ENCODE data around the gene ITM2A.

Gene ITM2A

DNA sequence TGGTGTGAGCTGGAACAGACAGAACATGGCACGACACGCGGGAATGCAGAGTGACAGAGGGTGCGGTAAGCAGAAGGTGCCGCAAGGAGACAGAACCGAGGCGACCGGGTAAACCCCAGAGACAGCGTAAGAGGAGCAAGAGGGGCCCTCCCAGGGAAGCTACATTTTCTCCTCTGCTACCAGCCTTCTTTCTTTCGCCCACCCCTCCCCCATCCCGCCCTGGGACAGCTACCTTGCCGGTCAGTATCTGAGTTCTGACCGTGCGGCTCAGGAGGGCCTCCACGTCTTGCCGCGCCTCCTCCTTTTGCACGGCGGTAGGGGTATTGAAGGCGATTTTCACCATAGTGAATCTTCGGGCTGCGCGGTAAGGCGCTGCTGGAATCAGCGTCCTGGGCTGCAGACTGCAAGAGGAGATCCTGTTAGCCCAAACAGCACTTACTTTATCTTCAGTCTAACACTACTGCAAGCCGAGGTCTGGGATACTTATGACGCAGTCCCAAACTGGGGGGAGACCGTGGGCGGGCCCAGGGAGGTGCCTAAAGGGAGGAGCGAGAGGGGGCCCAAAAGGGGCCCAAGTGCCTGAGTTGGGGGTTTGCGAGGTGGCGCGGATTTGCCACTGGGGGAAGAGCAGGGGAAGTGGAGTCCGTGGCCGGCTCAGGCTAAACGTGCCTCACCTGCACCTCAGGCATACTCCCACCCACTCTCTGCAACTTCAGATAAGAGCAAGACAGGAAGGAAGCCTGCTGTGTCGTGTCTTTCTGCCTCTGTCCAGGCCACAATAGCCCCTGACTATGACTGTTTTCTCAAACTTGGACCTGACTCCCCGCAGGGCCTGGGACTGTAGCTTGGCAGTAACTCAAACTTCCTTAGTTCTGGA, at the start of gene ITM2A:
TSS of gene ITM2A (minus strand) at position 462 of the 877 bp plus-strand sequence. CDS start at position 343, 119 bp downstream.
- no peak for DNase-seq

DNA sequence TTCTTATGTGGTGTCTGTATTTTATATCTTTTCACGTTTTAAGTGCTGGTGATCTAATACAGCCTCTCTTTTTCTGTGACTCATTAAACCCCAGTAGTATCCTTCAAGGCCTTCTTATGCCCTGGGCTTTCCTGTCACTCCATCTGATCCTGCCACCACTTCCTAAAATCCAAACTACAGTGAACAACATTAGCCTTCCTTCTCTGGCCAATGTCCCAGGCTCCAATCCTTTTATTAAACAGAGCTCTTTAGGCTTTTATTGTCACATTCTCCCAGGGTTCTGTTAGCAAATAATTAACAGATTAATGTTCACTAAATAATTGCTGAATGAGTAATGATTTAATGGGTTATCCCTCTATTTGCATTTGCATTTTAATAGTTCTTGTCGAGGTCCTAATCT, 47.9 kb upstream of the ITM2A start:
- DNase-seq, result no peak

DNA sequence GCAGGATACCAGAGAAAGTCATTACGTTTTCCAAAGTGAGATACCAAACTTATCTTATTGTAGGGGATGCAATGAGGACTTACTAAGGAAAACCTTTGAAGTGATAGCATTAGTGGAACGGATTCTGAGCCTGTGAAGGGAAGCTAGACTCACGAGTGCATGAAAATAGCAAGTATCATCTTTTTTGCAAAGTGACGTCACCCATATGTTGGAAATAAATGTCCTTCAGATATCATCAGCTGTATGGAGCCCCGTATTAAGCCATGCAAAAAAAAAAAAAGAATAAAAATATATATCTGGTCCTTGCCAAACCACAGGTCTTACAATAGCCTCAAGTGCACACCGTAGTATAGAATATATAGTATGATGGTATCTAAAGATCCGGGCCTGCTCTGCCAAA, 46.8 kb upstream of the ITM2A start:
- no peak for DNase-seq

DNA sequence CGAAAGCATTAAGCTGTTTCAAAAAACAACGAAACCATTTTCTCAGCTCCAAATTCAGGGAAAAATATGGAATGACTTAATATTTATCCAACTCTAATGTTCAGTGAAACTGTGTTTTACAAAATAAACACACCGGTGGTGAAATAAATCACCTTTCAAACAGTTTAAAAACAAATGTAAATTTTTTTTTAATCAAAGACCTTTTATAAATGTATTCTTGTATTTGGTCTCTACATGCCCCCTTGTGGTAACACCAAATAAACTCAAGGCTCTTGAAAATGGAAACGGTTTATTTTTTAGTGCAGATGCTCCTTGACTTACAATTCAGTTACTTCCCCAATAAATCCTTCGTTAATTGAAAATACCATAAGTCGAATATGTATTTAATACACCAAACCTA, 45.8 kb upstream of the ITM2A start:
- DNase-seq, result no peak

DNA sequence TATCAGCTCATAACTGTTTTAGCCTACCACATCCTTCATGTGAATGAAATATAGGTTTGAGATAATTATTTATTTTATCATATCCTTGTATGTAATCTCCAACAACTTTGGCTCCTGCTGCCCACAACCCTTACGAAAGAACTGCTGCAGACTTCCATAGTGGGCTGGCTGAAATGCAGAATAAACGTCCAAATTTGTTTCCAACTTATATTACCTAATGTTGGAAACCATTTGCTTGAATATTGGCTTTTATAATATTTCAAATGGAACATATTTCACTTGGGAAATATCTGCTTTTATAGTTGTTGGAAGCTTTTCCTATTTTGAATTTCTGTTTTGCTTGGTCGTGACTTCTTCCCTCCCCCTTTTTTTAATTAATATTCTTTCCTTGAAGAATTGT, 45.0 kb upstream of the ITM2A start:
- DNase-seq, result no peak

DNA sequence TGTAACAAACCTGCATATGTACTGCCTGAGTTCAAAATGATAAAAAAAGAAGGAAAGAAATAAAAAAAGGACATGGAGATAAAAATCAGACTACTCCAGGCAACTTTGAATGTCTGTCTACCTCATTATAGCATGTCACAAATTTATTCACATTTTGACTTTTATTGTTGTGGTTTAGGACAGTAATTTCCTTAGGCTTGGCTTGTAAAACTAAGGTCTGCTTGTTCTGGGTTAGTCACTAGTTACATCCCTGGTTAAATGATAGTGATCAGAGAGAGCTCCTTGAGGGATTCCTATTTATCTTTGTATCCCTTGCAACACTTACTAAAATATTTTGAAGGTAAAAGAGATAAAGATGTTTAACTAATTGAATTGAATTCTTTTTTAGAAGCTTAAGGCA, 42.5 kb upstream of the ITM2A start:
- DNase-seq, result no peak

DNA sequence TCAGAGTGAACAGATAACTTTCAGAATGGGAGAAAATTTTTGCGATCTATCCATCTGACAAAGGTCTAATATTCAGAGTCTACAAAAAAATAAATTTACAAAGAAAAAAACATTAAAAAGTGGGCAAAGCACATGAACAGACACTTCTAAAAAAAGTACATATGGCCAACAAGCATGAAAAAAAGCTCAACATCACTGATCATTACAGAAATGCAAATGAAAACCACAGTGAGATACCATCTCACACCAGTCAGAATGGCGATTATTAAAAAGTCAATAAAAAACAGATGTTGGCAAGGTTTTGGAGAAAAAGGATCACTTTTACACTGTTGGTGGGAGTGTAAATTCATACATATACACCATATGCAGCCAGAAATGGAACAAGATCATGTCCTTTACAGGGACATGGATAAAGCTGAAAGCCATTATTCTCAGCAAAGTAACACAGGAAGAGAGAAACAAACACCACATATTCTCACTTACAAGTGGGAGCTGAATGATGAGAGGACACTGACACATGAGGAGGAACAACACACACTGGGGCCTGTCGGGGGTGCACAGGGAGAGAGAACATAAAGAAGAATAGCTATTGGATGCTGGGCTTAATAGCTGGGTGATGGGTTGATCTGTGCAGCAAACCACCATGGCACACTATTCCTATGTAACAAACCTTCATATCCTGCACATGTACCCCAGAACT, 41.6 kb upstream of the ITM2A start:
- DNase-seq, result no peak

DNA sequence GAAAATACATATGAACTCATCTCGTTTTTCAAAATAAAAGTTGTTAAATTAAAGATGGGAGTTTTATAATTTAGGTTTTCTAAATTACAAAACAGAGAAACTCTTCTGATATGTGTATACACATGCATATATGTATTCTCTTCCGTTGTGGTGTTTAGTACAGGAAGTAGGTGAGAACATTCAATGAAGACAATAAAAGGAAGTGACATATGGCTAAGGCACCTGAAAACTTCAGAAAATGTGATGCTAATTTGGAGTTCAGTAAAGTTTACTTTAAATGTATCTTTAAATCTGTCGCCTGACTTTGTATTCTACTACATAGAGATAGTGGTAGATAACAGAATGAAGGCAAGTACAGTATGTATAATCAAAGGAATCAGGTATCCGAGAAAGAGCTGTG, 33.5 kb upstream of the ITM2A start:
- DNase-seq, result no peak

DNA sequence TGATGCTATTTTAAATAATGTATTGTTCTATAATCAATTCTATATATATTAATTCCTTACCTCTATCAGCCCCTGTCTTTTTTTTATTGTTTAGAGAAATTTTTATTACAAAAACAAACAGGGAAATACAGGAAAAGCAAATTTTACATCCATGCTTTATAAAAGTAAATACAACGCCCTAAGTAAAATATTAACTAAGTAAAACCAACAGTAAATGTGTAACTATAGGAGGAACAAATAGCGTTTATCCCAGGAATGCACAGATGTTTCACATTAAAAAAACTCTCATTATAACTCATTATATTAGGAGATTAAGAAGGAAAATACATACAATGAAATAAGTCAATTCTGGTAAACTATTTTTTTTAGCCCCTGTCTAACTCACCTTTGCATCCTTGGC, 8.2 kb upstream of the ITM2A start:
- no peak for DNase-seq

DNA sequence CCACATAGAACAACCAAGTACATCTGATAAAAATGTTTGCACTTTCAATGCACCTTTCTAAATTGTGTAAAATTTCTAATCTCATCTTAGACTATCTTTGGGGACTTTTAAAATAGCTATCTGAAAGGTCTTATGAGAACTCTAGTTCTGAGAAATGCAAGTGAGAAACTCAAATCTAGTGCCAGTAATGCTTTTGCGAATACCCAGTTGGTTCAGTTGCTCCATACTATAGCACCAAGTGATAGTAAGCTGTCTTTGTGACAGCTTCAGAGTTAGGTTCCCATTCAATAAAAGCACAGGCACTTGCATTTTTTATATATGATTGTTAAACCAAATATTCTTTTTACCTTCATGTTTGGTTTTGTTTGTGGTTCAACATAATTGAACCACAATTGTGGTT, 4.5 kb upstream of the ITM2A start:
- no peak for DNase-seq

DNA sequence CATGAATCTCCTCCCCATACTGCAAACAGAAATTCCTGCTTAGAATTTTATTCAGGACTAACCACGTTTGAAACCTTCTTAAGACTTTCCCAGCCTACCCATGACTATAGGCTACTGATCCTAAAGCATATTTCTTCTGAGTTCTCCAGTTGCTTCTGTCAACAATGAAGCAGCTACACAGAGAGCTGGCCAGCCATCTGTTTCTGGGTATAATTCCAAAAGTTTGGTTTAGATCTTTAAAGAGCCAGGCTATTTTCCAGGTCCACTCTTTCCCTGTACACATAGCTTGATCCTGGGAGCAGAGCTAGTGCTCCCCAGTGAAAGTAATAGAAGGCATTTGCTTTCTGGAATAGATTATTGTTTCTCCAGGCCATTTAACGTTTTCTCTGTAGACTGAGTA, 4.0 kb upstream of the ITM2A start:
- DNase-seq, result no peak

DNA sequence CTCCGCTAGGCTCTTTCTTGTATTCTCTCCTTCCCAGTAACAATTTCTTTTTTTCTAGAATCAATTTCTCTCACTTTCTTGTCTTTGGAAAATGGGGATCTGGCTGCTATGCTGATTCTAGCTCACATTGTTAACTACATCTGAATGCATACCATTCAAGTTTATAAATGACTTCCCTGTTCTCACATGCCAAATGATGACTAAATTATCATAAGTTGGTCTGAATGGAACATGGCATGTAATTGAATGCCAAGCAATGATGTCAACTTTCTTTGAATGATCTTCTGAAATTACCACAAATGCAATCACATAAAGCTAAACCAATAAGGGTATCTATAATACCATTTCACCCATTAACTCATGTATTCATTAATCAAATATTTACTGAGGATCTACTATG, 2.7 kb upstream of the ITM2A start:
- DNase-seq, result no peak

DNA sequence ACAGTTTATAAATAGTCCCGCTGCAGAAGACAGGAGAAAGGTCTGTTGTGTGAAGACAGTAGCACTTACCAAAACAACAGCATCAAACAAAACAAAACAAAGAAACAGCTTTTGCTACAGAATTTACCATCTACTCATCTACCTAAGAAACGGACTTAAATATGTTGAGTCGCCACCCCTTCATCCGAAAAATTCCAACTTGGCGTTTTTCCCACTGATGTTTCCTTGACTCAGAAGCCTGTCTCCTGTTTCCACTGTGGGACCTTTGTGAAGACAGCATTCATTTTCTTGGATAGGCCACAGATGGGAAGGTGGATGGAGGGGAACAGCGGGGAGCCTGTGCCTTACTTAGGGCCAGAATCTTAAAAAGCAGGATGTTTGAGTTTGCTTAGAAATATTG, 1.3 kb upstream of the ITM2A start:
- no peak for DNase-seq

DNA sequence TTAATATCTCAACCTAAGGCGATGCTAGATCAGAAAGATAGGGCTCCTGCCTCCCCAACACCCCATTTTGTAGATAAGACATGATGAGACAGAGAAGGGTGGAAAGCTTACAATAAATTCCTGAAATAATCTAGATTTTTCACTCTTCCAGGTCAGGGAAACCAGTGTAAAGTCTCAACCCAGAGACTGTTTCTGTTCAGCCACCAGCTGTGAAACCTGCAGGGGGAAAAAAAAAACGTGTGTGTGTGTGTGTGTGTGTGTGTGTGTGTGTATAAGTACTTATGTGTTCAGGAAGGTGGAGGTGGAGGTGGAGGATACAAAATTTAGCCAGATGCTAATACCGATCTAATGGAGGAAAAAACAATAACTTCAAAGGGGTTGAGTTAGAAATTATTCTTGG, 773 bp upstream of the ITM2A start:
- DNase-seq, result no peak

DNA sequence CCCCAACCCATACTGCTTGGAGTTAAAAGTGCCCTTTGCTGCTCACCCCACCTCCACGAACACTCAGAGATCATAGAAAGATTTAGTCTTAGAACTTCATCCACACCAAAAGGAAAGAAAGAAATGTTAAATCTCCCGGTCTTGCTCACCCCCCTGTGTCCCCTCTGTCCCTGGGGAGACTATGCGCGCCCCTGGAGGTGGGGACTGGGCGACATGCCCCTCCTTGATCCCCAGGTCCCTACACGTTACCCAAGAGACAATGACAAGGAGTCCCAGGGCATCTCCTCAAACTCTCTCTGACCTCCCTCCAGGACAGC, 620 bp downstream of the ITM2A start:
- DNase-seq, result no peak

DNA sequence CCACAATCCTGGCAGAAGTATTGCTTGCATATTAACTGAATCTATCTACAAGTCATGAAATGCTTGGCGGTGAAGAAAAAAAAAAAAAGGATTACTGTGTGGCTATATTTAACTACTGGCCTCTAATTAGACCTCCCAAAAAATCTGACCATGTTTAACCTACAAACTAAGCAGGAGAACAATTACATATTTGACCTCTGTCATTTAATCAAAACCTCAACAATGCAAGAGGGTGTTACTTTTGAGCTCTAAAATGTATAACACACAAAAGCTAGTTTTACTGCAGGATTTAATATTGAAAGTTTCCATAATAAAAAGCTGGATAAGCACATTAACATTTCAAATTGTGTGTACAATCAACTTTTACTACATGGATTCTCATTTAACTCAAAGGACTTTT, 1.5 kb downstream of the ITM2A start:
- DNase-seq, result no peak

DNA sequence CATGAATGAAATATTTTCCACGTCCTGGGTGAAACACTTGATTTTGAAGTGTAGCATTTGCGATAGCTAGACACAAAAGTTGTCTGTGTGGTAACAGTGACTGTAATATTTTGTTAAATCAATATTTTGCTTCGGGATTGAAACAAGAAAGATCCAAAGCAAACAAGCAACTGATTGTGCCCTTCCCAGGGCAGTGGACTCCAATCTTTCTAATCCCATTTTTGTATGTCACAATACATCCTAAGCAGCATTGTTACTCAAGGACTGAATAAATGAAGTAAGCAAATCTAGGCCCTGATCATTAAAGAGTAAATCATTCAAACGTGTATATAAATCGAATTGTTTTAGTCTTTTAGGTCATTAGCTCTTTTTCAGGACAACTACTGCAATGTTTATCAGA, 2.8 kb downstream of the ITM2A start:
- DNase-seq, result no peak

DNA sequence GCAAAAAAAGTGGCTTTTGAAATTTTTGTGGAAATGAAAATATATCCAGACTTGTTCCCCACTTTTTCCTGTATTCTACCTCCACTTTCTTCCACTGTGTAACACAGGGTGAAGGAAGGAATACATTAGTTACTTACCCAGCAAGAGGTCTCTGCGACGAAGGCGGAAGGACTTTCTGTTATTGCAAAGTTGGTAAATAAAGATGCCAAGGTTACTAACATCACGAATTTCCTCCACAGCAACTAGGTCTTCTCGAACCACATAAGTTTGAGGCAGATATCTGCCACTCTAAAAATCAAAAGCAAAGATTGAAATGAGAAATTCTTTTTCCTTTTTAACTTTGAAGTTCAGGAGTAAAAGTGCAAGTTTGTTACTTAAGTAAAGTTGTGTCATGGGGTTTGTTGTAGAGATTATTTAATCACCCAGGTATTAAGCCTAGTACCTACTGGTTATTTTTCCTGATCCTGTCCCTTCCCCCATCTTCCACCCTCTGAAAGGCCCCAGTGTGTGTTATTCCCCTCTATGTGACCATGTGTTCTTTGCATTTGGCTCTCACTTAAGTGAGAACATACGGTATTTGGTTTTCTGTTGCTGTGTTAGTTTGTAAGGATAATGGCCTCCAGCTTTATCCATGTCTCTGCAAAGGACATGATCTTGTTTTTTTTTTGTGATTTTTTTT, 5.8 kb downstream of the ITM2A start:
- DNase-seq, result no peak

DNA sequence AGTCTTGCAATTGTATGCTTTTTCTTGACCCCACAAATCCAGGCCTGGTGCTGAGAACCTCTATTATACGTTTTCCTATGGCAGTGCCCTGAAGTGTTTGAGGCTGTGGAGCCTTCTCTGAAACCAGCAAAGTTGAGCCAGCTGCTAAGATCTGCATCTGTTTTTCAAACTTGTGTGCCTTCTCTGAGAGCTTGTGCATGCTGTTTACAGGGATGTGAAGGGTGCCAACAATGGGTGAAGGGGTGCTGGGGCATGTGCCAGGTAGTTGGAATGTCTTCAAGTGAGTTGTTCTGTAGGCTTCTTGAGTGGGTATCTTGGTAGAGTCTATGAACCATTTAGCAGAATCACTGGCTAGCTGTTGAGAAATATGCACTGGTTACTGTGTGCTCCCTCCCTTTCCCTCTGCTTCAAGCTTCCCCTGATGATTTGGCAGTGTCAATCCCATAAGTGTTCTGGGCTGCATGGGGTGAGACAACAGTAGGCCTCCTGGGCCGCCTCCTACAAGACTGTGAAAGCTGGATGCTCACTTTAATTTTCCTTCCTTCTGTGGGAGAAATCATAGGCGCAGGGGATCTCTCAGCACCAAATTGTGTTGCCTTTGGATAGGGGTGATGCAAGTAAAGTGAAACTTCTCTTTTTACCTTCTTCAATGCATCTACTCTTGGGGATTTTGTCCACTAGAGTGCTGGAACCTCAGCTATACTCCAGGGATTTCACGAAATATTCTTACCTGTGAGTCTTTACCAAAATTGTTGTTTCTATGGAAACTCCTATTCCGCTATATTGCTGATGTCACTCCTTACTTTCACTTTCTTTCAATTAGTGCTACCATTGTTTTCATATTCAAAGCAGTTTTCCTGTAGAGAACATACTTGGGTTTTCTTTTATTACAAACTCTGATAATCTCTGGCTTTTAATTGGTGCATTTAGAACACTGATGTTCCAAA, 30.0 kb downstream of the ITM2A start:
- no peak for DNase-seq

DNA sequence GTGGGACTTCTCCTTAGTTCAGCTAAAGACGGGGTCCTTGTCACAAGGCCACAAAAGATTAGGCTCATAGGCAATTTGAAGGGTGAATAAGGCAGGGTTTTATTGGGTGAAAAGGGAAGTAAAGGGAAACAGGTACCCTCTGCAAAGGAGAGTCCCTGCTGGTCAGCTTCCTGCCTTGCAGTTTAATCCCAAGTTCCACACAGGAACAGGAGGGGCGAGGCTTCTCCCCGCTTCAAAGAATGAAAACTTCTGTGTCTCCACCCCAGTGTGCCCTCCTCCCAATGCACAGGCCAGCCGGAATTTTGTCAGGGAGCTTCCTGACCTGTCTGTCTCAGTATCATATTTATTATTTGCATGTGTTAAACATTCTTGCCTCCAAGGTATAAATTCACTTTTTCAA, 37.1 kb downstream of the ITM2A start:
- DNase-seq, result no peak

DNA sequence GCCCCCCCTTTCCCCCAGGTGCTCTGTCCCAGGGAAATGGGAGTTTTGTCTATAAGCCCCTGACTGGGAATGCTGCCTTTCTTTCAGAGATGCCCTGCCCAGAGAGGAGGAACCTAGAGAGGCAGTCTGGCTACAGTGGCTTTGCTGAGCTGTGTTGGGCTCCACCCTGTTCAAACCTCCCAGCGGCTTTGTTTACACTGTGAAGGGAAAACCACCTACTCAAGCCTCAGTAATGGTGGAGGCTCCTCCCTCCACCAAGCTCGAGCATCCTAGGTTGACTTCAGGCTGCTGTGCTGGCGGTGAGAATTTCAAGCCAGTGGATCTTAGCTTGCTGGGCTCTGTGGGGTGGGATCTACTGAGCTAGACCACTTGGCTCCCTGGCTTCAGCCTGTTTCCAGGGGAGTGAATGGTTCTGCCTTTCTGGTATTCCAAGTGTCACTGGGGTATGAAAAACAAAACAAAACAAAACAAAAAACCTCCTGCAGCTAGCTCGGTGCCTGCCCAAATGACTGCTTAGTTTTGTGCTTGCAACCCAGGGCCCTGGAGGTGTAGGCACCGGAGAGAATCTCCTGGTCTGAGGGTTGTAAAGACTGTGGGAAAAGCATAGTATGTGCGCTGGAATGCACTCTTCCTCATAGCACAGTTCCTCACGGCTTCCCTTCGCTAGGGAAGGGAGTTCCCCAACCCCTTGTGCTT, 41.7 kb downstream of the ITM2A start:
- DNase-seq, result no peak

Measured in NCI-H345 (cell line).